GM19328 (cell line): Measurements from ENCODE around the gene C6orf89.

Experiments
- ATAC-seq: cut with Tn5 transposase; IDR thresholded peaks from one replicate; pipeline ENCODE4 v1.9.1; 2021; ENCODE audit warnings: mild to moderate bottlenecking, moderate library complexity; ENCODE audit not compliant: unreplicated experiment

The C6orf89 gene

DNA sequence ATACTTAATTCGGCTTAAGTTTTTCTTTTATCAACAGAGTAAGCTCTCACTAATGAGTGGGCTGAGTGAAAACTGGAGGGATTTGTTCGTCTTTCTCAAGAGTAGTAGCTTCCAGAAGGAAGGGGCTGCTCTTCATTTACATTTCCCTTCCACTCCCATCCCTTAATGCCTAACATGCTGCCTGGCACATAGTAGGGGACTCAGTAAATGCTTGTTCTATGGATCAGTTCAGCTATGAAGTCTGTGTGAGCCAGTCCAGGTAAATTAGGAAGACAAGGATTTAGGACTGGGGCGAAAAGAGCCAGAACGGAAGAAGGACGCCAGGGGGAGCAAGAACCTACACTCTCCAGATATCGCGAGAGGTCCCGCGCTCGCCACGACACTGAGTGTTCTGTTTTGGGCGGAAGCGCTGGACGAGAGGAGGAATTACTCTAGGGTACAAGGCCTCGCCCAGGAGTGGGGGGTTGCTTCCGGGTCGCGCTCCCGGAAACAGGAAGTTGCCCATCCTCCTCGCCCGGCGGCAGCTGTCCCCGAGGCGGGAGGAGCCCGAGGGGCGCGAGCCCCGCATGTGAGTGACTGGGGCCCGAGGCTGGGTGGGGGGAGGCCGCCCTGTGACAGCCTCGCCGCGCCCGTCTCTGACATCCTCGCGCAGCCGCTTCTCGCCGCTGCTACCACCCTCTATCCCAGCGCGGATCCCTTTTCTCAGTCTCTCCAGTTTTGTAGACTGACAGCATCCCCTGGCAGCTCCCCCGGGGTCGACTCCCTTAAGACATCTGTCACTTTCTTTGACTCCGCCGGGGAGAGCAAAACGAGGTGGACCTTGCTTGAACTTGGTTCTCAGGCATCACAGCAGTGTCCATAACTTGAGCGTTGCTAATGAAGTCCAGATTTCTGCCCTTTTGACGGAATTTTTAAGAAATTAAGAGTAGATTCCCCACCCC is at the start of gene C6orf89:
TSS of gene C6orf89 (plus strand) at position 492 of the 941 bp plus-strand sequence. CDS start 13,493 bp downstream, outside the sequence.
- ATAC-seq = peak; percentile 94

DNA sequence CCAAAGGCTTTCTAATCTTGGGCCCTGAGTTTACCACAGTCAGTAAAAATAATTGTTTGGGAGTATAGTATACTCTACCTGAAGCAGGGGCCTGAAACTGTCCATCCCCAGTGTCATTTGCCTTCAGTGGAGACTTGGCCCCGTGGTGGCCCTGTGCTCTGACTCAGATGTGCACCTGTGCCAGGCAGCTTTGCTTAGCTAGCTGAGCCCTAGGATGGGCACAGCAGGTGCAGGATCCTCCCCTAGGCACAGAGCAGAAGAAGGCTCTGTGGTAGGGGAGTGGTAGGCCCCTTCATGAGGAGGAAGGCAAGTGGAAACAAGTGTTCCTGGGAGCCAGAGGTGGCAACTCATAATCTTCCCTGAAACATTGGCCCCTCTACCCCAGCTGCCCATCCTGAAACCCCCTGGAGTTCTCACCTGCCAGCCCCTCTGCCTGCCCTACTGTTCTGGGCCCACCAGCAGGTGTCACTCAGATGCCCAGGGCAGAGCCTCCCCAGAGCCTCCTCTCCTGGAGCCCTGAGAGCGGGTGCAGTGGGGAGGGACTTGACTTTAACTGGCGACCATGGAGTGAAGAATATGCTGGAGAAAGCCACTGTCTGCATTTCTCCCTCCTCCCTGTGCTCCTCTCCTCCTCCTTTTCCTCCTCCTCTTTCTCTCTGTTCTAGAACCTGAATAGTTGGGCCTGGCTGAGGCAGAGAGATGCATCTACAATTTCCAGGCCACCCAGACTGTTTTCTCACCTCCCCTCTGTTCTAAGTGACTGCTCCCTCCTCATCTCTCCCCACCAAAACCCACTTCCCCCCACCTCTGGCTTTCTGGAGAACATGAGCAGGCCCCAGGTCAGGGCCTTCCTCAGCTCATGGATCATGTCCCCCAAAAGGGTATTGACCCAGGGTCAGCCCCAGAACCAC is 49.4 kb upstream of the C6orf89 start:
- ATAC-seq = no peak

GRCh38 chr6:36837022-36837339 is 48.8 kb upstream of the C6orf89 start:
- no peak for ATAC-seq

GRCh38 chr6:36837686-36838085 is 48.1 kb upstream of the C6orf89 start:
- no peak for ATAC-seq

- ATAC-seq = no peak
Observed at GRCh38 chr6:36838896-36839748, 46.6 kb upstream of the C6orf89 start, which contains the start of gene CPNE5. Gene CPNE5 (minus strand): TSS chr6:36839444. CDS start chr6:36839377, 67 bp downstream.

GRCh38 chr6:36839749-36840431 is 45.9 kb upstream of the C6orf89 start:
- ATAC-seq = no peak

DNA sequence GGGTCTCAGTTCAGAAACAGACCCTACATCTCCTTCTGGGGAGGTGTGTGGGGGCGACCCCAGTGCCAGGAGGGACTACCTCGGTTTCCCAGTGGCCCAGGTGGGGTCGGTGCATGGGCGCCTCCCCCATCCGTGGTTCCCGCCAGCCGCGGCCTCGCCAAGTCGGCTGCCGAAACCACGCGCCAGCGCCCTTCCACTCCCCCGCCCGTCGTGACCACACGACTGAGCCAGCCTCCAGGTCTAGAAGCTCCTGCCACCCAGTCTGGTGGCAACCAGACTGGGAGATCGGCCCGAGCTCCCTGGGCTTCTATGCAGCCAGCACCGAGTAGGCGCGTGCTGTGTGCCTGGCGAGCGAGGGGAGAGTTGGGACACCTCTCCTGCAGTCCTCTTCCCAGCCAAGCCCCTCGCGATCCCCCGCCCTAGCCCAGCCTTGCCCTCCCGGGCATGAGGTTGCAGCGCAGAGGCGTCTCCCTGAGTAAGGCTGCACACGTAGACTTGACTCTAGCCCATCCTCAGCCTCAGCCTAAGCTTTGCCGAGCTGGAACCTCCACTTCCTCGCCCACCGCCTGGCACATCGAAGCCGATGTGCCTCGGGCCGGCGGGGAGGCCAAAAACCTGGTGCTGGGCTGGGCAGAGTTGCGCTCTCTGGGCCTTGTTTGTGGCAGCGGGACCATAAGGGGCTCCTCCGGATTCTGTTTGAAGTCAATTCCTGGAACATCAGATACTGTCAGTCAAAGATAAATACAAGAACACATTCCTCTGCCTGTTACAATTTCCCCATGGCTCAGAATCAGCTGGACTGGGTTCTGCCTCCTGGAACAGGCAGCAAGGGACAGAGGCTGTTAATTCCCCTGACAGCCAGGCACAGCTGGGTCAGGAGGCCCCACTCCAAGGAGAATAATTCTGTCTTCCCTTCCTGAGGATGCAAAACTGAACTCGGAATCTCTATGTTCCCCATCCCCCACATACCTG is 45.0 kb upstream of the C6orf89 start:
- no peak for ATAC-seq

DNA sequence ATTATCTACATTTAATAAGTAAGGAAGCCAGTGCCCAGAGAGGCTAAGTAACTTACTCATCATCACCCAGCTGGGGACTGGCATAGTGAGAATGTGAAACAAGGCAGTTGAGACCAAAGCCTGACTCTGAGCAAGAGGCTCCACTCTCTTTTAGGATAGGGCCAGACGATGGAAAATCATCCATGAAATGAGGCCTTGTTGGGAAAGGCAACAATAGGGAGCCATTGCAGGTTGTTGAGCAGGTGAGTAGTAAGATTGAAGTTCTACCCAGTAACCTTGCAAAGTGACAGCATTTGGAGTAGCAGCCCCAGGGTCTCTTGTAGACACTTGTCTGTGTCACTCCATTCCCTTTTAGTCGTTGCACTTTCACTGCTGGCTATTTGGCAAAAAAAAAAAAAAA is 44.0 kb upstream of the C6orf89 start:
- no peak for ATAC-seq

- no peak for ATAC-seq
Observed at GRCh38 chr6:36843170-36843569, 42.6 kb upstream of the C6orf89 start.

DNA sequence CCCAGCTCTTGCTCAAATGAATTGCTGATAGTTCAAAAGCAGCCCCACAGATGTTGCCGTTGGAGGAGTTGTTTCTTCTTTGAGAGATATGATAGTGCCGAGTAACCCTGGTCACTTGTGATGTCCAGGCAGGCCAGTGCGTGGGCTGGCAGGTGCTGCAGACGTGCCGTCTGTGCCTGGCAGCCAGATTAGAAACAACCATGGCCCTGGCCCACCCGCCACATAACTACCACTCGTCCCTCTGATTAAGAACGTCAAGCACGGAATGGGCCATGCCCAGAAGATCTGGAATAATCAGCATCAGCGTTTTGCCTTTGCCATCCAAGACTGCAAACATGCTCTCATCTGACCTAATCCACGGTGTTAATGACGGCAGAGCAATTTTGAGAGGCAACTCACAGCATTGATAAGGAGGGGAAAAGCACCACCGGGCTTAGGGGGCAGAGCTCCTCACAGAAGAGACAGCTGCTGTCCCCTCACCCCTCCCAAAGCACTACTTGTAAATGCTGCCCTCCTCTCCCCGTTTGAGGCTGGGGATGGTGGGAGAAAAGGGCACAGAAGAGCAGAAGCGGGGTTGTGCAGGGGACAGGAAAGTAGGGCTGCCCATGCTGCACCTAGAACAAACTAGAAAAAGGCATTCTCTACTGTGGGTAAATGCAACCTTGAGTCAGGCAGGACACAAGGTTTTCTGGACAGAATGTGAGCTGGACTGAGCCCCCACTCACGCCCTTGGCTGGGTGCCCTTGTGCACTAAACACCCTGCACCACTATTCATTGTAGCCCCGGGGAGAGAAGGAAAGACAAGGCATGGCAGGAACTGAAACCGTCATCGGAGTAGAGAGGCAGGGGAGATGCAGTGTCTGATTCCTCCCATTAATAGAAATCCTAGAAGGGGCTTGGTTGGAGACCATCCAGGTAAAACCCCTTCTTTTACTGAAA is 41.3 kb upstream of the C6orf89 start:
- ATAC-seq = no peak

GRCh38 chr6:36845233-36845632 is 40.5 kb upstream of the C6orf89 start:
- ATAC-seq = no peak

DNA sequence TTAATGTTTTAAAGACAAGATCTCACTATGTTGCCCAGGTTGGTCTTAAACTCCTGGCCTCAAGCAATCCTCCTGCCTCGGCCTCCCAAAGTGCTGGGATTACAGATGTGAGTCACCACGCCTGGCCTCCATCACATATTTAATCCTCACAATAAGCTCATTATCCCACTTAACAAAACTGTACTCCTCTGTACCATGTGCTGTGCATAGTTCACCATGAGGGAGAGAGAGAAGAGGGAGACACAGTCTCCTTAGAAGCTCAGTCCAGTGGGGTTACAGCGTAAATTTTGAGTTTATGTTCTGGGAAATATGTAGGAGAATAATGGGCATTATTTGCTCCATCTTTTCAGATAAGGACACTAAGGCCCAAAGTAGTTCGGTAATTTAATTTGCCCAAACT is 38.6 kb upstream of the C6orf89 start:
- no peak for ATAC-seq

- ATAC-seq = no peak
Observed at GRCh38 chr6:36847991-36848390, 37.8 kb upstream of the C6orf89 start.

DNA sequence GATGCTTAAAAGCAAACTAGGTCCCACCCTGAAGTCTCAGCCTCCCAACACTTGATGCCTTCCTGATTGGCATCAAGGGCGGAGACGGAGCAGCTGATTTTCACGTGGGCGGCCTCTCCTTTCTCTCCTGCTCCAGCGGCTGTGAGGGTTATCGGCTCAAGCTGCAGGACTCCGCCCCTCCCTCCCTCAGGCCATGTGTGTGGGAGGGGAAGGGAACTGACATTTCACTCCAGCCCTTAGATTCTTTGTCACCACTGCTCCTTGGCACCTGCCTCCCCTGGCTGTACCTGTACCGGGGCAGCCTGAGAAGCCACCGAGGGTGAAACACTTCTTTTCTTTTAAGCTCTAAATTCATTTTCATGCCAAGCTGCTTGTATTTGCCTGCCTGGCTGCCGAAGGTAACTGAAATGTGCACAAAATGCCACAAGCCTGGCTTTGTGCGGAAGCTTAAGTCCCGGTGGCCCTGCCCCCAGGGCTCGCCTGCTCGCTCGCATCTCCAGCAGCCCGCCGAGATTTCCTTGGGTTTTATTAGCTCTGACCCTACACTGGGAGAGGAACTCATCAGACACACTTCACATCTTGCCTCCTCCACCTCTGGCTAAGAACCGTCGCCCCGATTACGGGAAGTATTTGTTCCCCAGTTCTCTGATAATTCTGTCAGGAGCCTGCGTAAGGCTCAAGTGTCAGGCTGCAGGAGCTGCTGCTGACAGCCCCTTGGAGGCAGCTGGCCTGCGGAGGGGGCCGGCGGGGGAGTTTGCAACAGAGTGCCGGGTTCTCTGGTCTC is 36.9 kb upstream of the C6orf89 start:
- ATAC-seq = no peak

- no peak for ATAC-seq
Observed at GRCh38 chr6:36850021-36850420, 35.7 kb upstream of the C6orf89 start.

GRCh38 chr6:36851149-36851614 is 34.6 kb upstream of the C6orf89 start:
- no peak for ATAC-seq

GRCh38 chr6:36851626-36852025 is 34.1 kb upstream of the C6orf89 start:
- no peak for ATAC-seq
